SK-N-SH treated with all-trans-retinoic acid at 6 μM for 48 hours (cell line): Measurements from ENCODE around the gene GALE.
"Not testable (repeated sequence)": the region's sequence is repeated elsewhere in the genome, so short reads cannot be mapped to it uniquely, and the experiment has no call there.

Source experiments
- ATAC-seq: fragments of 200-7000 bp; cut with Tn5 transposase; 3 replicates; pipeline ENCODE4 v1.9.1; 2020; ENCODE audit warnings: mild to moderate bottlenecking, moderate library complexity
- ARNTL ChIP-seq: fragments of 450-650 bp; formaldehyde crosslinking; IDR thresholded peaks from 2 replicates; pipeline ENCODE4 v1.5.0; 2020; ENCODE audit warnings: low read depth, mild to moderate bottlenecking, moderate library complexity, borderline replicate concordance
- BACH2 ChIP-seq: fragments of 250-450 bp; sonication (Bioruptor Pico); IDR thresholded peaks from 2 replicates; pipeline ENCODE4 v1.9.0; 2021; ENCODE audit warnings: mild to moderate bottlenecking, borderline replicate concordance
- CSDC2 ChIP-seq: fragments of 250-450 bp; sonication (Bioruptor Pico); IDR thresholded peaks from 2 replicates; pipeline ENCODE4 v1.5.0; 2020; ENCODE audit warnings: mild to moderate bottlenecking, moderate library complexity
- ESRRG ChIP-seq: fragments of 250-450 bp; sonication (Bioruptor Pico); IDR thresholded peaks from 2 replicates; pipeline ENCODE4 v1.6.1; 2021; ENCODE audit warnings: mild to moderate bottlenecking
- GLIS3 ChIP-seq: fragments of 250-450 bp; sonication (Bioruptor Pico); IDR thresholded peaks from 2 replicates; pipeline ENCODE4 v1.5.0; 2020; ENCODE audit warnings: mild to moderate bottlenecking, moderate library complexity
- OSR1 ChIP-seq: fragments of 250-450 bp; sonication (Bioruptor Pico); IDR thresholded peaks from 2 replicates; pipeline ENCODE4 v1.8.0; 2022; ENCODE audit warnings: moderate library complexity, mild to moderate bottlenecking, inconsistent platforms
- RARB ChIP-seq: fragments of 250-450 bp; sonication (Bioruptor Pico); IDR thresholded peaks from 2 replicates; pipeline ENCODE4 v1.8.0; 2021; ENCODE audit warnings: mild to moderate bottlenecking, moderate library complexity
- SNAI2 ChIP-seq: fragments of 250-450 bp; sonication (Bioruptor Pico); IDR thresholded peaks from 2 replicates; pipeline ENCODE4 v1.5.0; 2020; ENCODE audit warnings: mild to moderate bottlenecking, moderate library complexity
- TOX ChIP-seq: fragments of 250-450 bp; sonication (Bioruptor Pico); IDR thresholded peaks from 2 replicates; pipeline ENCODE4 v1.8.0; 2021; ENCODE audit warnings: mild to moderate bottlenecking, moderate library complexity, borderline replicate concordance
- ZFP3 ChIP-seq: fragments of 250-450 bp; sonication (Bioruptor Pico); IDR thresholded peaks from 2 replicates; pipeline ENCODE4 v1.5.0; 2020; ENCODE audit warnings: mild to moderate bottlenecking, moderate library complexity
- ZFP30 ChIP-seq: fragments of 450-650 bp; formaldehyde crosslinking; IDR thresholded peaks from 2 replicates; pipeline ENCODE4 v1.5.0; 2022; ENCODE audit warnings: mild to moderate bottlenecking, moderate library complexity
- ZNF565 ChIP-seq: fragments of 450-650 bp; formaldehyde crosslinking; conservative IDR thresholded peaks from 2 replicates; pipeline ENCODE4 v1.5.0; 2020; ENCODE audit warnings: low read depth, mild to moderate bottlenecking, moderate library complexity
- ZNF70 ChIP-seq: fragments of 450-650 bp; formaldehyde crosslinking; IDR thresholded peaks from 2 replicates; pipeline ENCODE4 v1.5.0; 2020; ENCODE audit warnings: mild to moderate bottlenecking, moderate library complexity
- TF ChIP-seq, protein P1 (sequence below): fragments of 250-450 bp; sonication (Bioruptor Pico); IDR thresholded peaks from 2 replicates; pipeline ENCODE4 v1.5.0; 2020; ENCODE audit warnings: mild to moderate bottlenecking, moderate library complexity
- TF ChIP-seq, protein P2 (sequence below): fragments of 250-450 bp; sonication (Bioruptor Pico); IDR thresholded peaks from 2 replicates; pipeline ENCODE4 v1.8.0; 2020; ENCODE audit warnings: mild to moderate bottlenecking, moderate library complexity, borderline replicate concordance
- TF ChIP-seq, protein P3 (sequence below): fragments of 250-450 bp; sonication (Bioruptor Pico); IDR thresholded peaks from 2 replicates; pipeline ENCODE4 v1.5.1; 2021; ENCODE audit warnings: mild to moderate bottlenecking, moderate library complexity
- TF ChIP-seq, protein P4 (sequence below): fragments of 250-450 bp; sonication (Bioruptor Pico); IDR thresholded peaks from 2 replicates; pipeline ENCODE4 v1.5.1; 2020; ENCODE audit warnings: low read depth, mild to moderate bottlenecking, moderate library complexity

The GALE gene

DNA sequence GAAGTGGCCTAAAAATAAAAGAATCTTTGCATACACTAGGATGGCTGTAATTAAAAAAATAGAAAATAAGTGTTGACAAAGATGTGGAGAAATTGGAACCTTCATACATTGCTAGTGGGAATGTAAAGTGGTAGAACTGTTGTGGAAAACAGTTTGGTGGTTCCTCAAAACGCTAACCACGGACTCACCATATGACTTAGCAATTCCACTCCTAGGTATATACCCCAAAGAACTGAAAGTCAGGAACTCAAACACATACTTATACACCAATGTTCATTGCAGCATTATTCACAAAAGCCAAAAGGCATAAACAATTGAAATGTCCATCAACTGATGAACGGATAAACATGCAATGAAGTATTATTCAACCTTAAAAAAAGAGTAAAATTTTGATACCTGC lies 35.5 kb upstream of the GALE start (continued):
- TF ChIP-seq, protein P1, sequence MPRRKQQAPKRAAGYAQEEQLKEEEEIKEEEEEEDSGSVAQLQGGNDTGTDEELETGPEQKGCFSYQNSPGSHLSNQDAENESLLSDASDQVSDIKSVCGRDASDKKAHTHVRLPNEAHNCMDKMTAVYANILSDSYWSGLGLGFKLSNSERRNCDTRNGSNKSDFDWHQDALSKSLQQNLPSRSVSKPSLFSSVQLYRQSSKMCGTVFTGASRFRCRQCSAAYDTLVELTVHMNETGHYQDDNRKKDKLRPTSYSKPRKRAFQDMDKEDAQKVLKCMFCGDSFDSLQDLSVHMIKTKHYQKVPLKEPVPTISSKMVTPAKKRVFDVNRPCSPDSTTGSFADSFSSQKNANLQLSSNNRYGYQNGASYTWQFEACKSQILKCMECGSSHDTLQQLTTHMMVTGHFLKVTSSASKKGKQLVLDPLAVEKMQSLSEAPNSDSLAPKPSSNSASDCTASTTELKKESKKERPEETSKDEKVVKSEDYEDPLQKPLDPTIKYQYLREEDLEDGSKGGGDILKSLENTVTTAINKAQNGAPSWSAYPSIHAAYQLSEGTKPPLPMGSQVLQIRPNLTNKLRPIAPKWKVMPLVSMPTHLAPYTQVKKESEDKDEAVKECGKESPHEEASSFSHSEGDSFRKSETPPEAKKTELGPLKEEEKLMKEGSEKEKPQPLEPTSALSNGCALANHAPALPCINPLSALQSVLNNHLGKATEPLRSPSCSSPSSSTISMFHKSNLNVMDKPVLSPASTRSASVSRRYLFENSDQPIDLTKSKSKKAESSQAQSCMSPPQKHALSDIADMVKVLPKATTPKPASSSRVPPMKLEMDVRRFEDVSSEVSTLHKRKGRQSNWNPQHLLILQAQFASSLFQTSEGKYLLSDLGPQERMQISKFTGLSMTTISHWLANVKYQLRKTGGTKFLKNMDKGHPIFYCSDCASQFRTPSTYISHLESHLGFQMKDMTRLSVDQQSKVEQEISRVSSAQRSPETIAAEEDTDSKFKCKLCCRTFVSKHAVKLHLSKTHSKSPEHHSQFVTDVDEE (CRISPR knock-in tag): no peak

DNA sequence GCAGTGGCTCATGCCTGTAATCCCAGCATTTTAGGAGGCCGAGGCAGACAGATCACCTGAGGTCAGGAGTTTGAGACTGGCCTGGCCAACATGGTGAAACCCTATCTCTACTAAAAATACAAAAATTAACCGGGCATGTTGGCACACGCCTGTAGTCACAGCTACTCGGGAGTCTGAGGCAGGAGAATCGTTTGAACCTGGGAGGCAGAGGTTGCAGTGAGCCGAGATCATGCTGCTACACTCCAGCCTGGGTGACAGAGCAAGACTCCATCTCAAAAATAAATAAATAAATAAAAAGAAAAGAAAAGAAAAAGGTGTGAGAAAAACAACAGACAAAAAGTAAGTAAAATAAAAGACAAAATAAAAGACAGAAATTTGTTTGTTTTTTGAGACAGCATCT lies 33.6 kb upstream of the GALE start:
- ATAC-seq: not testable (repeated sequence)

DNA sequence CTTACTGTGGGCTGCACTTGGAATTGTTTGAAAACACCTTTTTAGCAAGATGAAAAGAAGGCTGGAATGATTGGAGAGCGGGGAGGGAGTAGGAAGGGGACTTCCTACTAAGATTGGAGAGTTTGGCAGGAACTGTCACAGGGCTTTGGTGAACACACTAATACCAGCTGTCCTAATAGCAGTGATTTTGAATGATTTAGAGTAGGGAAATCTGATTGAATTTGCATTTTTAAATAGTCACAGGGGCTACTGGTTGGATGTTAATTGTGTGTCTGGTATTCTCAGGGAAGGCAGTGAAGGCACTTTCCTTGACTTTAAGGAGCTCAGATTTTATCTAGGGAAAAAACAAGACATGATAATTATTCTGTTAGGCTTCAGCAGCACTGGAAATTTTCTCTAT lies 27.2 kb upstream of the GALE start:
- no peak for ATAC-seq
- TF ChIP-seq GLIS3 (CRISPR knock-in tag) (no peak), SNAI2 (no peak), ZNF70 (CRISPR knock-in tag) (no peak), ARNTL (CRISPR knock-in tag) (no peak), ZNF565 (CRISPR knock-in tag) (no peak), BACH2 (CRISPR knock-in tag) (no peak), RARB (CRISPR knock-in tag) (no peak), ZFP30 (CRISPR knock-in tag) (no peak), TOX (no peak), ESRRG (CRISPR knock-in tag) (no peak), CSDC2 (CRISPR knock-in tag) (no peak), OSR1 (CRISPR knock-in tag) (no peak)
- TF ChIP-seq, protein P1 (CRISPR knock-in tag): no peak
- TF ChIP-seq, protein P2, sequence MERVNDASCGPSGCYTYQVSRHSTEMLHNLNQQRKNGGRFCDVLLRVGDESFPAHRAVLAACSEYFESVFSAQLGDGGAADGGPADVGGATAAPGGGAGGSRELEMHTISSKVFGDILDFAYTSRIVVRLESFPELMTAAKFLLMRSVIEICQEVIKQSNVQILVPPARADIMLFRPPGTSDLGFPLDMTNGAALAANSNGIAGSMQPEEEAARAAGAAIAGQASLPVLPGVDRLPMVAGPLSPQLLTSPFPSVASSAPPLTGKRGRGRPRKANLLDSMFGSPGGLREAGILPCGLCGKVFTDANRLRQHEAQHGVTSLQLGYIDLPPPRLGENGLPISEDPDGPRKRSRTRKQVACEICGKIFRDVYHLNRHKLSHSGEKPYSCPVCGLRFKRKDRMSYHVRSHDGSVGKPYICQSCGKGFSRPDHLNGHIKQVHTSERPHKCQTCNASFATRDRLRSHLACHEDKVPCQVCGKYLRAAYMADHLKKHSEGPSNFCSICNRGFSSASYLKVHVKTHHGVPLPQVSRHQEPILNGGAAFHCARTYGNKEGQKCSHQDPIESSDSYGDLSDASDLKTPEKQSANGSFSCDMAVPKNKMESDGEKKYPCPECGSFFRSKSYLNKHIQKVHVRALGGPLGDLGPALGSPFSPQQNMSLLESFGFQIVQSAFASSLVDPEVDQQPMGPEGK (CRISPR knock-in tag): no peak
- TF ChIP-seq, protein P3, sequence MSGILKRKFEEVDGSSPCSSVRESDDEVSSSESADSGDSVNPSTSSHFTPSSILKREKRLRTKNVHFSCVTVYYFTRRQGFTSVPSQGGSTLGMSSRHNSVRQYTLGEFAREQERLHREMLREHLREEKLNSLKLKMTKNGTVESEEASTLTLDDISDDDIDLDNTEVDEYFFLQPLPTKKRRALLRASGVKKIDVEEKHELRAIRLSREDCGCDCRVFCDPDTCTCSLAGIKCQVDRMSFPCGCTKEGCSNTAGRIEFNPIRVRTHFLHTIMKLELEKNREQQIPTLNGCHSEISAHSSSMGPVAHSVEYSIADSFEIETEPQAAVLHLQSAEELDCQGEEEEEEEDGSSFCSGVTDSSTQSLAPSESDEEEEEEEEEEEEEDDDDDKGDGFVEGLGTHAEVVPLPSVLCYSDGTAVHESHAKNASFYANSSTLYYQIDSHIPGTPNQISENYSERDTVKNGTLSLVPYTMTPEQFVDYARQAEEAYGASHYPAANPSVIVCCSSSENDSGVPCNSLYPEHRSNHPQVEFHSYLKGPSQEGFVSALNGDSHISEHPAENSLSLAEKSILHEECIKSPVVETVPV (CRISPR knock-in tag): no peak

DNA sequence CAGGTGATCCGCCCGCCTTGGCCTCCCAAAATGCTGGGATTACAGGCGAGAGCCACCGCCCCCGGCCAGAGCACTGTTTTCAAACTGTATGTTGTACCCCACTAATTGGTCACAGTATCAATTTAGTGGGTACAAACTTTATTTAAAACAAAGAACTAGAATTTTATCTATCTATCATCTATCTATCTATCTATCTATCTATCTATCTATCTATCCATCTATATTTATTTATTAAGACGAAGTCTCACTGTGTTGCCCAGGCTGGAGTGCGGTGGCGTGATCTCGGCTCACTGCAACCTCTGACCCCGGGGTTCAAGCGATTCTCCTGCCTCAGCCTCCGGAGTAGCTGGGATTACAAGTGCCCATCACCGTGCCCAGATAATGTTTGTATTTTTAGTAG lies 26.0 kb upstream of the GALE start:
- not testable (repeated sequence) for ATAC-seq

DNA sequence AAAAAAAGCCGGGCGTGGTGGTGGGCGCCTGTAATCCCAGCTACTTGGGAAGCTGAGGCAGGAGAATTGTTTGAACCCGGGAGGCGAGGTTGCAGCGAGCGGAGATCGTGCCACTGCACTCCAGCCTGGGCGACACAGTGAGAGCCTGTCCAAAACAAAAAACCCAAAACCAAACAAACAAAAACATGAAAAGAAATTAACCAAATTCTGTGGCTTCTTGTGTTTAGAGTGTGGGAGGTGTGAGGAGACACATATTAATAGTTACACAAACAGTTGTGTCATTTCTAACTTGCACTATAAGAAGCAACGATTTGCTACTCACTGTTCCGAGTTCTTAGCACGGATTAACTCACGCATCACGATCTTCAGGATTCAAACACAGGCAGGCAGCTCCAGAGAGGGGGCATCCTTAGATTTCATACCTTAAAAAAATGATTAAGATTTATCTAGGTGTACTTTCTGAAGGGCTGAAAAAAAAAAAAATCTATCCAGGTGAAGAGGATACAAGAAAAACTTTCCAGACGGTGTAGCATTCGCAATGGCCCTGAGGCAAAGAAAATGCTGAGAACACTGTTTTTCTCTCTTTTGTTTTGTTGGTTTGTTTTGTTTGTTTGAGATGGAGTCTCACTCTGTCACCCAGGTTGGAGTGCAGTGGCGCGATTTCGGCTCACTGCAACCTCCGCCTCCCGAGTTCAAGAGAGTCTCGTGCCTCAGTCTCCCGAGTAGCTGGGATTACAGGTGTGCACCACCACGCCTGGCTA lies 25.4 kb upstream of the GALE start:
- ATAC-seq: no peak

More for the DNA sequence above, 25.4 kb upstream of the GALE start:
- TF ChIP-seq SNAI2 (no peak), RARB (CRISPR knock-in tag) (no peak), TOX (no peak), ZFP3 (no peak), ZNF70 (CRISPR knock-in tag) (no peak)
- TF ChIP-seq, protein P4, sequence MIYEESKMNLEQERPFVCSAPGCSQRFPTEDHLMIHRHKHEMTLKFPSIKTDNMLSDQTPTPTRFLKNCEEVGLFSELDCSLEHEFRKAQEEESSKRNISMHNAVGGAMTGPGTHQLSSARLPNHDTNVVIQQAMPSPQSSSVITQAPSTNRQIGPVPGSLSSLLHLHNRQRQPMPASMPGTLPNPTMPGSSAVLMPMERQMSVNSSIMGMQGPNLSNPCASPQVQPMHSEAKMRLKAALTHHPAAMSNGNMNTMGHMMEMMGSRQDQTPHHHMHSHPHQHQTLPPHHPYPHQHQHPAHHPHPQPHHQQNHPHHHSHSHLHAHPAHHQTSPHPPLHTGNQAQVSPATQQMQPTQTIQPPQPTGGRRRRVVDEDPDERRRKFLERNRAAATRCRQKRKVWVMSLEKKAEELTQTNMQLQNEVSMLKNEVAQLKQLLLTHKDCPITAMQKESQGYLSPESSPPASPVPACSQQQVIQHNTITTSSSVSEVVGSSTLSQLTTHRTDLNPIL: no peak
- TF ChIP-seq, all 23 proteins: peak for 0
